Measurements from ENCODE around the gene APEX1.
"Not testable (repeated sequence)": the region's sequence is repeated elsewhere in the genome, so short reads cannot be mapped to it uniquely, and the experiment has no call there.

The APEX1 gene

DNA sequence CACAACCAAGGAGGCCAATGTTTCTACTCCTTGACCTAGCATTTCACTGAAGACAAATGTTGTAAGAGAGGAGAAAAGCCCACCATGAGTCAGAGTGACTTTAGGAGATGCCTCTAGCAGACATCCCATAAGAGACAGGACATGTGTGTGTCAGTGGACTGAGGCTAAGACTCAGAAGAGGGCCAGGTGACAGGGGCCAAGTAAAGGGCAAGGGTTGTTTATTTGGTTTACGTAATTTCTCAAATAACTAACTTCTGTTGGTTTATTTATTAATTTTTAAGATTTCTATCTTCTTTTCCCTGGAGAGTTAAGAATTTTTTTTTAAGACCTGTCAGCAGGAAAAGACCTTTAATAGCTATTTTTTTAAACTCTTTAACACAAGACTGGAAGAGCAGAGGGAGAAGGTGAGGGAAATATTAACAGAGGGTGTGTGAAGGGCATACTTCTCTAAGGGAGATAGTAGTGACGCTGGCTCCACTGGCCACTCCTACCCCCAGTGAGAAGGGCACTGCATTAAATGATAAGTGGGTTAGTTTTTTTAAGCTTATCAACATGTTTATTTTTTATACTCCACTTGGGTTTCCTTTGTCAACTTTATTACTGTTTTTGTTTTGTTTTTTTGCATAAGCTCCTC lies 17.6 kb downstream of the APEX1 start:
- no peak for DNase-seq (ENCODE audit: low read depth)

DNA sequence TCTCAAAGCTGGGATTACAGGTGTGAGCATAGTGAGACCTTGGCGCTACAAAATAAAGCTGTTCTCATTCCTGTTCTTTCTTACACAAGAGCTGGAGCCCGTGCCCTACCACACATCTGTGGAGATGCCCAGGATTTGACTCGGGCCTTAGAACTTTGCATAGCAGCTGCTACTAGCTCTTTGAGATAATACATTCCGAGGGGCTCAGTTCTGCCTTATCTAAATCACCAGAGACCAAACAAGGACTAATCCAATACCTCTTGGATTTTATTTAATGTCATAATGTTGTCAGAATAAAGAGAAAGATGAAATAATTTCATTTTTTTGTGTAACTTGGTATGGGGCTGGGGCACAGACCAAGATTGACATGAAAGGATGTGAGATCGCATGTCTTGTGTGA lies 21.8 kb downstream of the APEX1 start:
- DNase-seq (ENCODE audit: low read depth) = no peak

DNA sequence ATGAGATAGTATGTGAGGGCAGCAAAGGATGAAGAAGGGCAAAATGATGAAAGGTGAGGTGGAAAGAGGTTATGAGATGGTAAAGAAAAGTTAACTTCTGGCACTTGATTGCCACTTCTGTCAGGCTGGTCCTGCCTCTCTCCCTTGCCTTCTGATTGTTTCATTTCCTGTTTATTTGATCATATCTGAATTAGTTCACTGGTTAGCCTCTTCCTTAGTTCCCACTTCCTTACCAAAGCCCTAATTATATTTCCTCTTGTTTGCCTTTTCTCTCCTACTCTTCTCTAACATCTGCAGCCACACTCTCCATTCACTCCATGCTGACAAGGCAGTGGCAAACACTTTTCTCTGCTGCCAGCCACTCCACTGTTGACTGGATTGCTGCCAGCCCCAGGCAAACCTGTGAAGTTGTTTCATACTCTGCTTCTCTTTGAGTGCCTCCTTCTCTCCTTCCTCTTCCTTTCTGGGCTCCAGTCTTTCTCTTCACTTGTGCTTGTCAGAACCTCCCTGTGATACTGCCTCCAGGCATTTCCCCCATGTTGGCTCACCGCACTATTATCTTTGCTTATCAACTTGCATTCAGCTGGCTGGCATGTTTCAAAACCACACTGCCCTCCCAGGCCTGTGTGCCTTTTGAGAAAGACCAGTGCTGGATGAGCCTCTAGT lies 22.3 kb downstream of the APEX1 start:
- DNase-seq (ENCODE audit: low read depth) = no peak

DNA sequence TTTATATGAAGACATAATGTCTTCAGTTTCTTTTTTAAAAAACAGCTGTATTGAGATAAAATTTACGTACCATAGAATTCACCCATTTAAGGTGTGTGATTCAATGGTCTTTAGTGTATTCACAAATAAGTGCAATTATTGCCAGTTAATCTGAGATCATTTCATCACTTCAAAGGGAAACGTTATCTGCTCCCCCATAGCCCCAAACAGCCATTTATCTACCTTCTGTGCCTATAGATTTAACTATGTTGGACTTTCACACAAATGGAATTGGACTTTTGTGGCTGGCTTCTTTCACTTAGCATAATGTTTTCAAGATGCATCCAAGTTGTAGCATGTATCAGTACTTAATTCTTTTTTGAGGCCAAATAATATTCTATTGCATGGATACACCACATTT lies 23.9 kb downstream of the APEX1 start:
- DNase-seq (ENCODE audit: low read depth) = no peak

DNA sequence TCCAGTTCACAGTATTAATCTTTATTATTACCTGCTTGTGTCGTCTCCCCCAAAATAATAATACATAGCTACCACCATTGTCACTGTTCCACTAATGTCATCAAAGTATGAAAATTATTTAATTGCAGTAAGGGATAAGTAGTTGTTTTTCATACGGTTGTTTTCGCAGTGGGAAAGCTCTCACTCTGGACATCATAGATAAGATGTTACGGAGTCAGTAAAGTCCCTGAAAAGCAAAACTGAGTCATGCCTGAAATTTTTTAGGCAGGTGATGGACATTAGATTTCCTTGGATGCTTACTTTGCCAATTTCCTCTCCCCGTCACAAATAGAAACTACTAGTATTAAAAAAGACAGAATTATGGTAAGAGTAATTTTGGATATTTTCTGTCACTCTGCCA lies 27.4 kb downstream of the APEX1 start:
- no peak for DNase-seq (ENCODE audit: low read depth)

DNA sequence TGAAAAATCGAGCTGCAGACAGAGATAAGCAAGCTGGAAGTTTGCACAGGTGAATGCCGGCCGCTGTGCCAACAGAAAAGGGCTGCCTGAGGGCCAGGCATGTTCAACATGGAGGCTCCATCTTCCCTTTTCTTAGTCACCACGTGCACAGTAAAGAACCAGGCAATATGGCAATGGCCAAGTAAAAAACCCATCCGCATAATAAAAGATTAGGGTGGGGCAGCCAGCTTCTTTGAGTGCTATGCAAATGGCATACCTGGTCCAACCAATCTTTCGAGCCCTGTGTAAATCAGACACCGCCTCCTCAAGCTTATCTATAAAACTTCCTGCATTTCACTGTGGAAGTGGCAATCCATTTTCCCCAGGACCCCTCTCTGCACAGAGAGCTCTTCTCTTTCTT lies 30.9 kb downstream of the APEX1 start:
- no peak for DNase-seq (ENCODE audit: low read depth)

DNA sequence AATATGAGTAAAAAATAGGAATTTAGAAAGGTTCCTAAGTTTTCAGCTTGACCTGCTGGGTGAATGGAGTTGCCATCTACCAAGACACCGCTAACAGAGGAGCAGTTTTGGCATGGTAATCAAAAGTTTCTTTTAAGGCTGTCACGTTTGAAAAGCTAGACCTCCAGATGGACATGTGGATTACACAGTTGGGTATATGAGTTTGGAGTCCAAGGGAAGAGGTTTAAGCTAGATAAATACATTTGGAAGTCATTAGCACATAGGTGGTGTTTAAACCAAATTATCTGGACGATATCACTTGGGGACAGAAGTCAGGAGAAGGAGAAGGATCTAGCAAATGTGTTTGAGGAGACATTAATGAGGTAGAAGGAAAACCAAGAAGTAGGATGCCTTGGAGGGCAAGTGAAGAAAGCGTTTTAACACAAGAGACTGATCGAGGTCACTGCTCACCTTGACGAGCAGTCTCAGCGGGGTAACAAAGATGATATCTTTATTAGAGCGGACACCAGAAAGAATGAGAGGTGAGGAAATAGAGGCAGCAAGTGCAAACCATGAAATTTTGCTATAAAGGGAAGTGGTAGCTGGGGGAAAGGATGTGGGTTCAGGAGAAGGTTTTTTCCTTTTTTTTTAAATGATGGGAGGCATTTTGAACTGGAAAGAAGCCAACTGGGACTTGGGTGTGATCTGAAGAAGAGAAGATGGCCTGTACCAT lies 31.8 kb downstream of the APEX1 start:
- DNase-seq (ENCODE audit: low read depth) = no peak

DNA sequence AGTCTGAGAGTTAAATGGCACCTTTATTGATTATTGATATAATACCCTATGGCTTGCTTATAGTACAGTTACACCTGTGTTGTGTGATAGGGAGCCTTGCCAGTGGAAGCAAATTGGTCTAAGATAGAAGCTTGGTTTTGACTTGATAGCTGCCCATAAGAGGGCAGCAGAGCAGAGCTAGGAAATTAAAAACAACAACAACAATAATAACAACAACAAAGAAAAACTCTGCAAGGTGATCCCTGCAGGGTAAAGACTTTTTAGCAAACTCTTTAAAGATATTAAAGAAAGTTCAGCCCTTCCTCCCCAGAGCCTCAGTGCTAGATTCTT lies 32.3 kb downstream of the APEX1 start:
- DNase-seq (ENCODE audit: low read depth) = no peak

DNA sequence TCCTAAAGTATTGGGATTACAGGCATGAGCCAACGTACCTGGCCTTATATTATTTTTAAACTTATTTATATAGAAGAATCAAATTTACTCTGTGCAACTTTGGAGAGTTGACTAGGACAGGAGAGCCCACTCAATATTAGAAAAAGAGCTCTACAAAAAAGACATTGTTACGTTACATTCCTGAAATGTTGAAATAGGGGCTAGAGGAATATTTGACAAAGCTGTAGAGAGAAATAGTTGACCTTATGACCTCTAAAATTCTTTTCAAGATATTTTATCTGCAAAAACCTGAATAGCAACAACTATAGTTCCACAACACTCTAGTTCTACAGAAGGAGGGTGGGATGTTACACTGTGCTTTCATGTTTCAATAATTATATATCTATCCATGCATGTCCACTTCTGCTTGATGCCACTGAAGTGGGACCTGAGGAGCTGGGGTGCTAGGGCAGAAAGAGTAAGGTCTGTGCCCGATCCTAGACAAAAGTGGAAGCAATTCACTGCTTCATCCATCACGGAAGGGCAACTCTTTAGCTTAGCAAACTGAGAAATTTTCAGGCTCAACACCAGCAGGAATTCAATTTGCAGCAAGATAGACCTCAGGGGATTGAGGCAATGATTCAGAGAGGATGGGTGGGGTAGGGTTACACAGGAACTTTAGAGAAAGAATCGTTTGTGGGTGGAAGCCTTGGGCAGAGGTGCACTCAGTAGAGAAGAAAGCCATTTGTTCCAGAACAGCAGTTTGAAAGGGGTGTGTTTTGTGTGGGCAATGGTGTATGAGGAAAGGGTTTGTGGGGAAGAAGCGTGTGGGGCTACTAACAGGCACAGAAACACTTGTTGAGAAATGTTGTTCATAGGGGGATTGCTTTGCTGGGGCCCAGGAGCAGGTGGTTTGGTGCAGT lies 34.3 kb downstream of the APEX1 start:
- no peak for DNase-seq (ENCODE audit: low read depth)

DNA sequence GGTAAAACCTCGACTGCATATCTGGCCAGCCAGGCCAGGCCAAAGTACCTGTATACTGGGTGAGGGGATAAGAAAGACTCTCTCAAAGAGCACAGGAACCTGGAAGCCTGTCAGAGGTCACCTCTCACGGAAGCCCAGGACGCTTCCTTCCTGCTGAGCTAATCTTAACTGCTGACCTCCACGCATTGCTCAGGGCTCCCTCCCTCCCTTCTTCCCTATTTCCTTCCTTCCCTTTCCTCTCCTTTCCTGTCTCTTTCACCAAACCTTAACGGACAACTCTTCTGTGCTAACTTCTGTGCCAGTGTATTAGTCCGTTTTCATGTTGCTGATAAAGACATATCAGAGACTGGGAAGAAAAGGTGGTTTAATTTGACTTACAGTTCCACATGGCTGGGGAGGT lies 35.5 kb downstream of the APEX1 start:
- DNase-seq (ENCODE audit: low read depth) = no peak

DNA sequence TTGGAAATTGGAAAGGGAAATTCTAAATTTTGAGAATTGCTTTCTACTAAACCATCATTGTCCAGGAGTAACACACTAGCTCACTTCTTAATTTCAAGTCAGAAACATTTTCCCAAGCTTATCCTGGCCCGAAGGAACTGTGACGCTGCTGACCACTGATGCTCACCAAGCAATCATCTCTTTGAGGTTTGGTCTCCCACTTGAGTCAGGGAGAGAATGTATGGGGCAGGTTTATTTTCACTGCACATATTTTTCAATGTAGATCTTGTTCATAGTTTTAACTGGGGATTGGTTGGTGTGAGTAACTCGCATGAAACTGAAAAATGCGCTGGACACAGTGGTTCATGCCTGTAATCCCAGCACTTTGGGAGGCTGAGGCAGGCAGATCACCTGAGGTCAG lies 37.5 kb downstream of the APEX1 start:
- DNase-seq (ENCODE audit: low read depth) = no peak

DNA sequence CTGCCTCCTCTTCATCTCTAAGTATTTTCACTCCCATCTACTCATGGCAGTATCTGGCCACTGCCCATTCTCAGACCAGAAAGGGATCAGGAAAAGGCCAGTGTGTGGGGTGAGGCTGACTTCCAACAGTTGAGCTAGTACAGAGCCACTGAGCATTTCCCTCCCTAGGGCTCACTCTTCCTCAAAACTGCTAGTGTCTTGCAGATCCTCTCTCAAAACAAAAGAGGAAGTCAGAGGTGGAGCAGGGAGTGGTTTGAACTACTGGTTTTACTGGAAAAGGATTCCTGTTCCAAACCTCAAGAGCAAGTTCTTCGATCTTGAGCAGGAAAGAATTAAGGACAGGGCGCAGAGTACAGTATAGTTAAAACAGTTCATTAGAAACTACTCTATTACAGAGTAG lies 38.6 kb downstream of the APEX1 start:
- DNase-seq (ENCODE audit: low read depth) = no peak

DNA sequence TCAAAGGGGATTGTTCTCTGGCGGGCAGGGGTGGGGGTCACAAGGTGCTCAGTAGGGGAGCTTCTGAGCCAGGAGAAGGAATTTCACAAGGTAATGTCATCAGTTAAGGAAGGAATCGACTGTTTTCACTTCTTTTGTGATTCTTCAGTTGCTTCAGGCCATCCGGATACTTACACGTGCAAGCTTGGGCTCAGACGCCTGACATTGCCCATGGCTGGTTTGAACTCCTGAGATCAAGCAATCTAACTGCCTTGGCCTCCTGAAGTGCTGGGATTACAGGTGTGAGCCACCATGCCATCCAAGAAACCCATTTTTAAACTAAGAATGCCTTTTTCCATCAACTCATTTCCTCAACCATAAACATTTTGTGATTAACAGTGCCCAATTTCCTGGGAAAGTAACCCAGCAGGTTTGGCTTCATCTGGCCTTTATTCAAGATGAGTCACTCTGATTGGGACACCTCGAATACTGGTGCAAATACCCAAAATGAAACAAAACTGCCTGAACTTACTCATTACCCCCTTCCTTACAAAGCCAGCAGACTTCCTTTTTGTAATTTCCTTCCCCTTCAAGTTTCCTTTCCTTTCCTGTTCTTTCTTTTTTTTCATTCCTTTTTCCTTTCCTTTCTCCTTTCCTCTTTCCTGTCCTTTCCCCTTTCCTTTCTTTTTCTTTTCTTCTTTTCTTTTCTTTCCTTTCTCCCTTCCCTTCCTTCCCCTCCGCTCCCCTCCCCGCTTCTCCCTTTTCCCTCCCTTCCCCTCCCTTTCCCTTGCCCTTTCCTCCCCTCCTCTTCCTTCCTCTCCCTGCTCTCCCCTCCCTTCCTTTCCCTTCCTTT lies 40.1 kb downstream of the APEX1 start:
- no peak for DNase-seq (ENCODE audit: low read depth)

DNA sequence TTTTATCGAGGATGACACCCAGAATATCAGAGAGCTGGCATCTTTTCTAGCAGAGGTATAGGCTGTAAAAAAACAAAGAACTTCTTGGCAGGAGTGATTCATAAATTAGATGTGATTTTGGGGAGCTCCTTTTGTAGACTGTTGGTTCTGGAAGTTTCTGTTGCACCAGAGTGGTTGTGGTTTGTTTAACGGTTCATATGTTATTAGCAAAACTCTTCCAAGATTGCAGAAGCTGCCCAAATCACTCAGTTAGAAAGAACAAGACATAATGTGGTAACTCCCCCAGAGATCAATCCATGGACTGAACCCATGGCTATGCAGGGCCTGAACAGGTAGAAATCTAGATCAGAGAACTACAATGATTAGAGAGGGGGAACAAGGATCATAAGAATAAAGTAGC lies 43.6 kb downstream of the APEX1 start:
- DNase-seq (ENCODE audit: low read depth) = no peak

DNA sequence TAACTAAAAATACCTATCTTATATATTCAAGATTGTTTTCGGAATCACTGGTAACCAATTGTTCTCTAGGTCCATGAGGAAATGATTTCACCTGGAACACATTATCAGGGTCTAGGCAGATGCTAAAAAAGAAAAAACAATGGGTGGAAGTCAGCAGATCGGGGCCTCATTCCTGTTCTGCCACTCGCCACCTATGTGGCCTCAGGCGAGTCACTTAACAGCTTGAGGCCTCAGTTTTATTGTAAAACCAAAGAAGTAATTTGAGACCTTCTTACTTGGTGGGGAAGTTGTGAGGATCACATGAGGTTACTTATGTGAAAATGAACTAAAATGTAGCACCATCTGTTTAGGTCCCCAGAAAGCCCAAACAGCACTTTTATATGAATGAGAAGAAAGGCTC lies 44.1 kb downstream of the APEX1 start:
- DNase-seq (ENCODE audit: low read depth) = no peak

DNA sequence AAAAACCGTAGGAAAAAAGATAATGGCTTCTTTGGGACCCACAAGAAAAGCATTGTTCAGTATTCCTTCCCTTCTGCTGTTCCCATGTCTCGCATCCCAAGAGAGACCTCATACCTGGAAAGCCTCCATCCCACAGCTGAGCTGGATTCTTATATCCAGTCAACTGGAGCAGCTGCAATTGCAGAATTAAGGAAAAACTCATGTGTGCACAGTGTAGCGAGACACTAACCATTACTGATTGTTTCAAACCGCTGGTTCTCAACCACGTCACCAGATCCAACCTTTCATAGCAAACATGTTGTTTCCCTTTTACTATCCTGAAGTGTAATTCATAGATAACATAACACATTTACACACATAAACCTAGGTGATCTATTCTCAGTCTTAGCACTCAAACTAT lies 44.9 kb downstream of the APEX1 start:
- DNase-seq (ENCODE audit: low read depth) = no peak

DNA sequence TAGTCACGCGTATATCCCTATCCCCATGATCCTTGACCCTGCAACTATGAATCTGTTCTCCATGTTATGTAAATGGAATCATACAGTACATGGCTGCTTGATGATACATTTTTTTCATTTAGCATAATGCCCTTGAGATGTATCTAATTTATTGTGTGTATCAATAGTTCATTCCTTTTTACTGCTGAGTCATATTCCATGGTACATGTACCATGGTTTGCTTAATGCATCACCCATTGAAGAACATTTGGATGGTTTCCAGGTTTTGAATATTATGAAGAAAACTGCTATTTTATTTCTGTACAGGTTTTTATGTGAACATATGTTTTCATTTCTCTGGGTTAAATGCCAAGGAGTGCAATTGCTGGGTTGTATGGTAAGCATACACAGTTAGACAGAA lies 46.3 kb downstream of the APEX1 start:
- no peak for DNase-seq (ENCODE audit: low read depth)

DNA sequence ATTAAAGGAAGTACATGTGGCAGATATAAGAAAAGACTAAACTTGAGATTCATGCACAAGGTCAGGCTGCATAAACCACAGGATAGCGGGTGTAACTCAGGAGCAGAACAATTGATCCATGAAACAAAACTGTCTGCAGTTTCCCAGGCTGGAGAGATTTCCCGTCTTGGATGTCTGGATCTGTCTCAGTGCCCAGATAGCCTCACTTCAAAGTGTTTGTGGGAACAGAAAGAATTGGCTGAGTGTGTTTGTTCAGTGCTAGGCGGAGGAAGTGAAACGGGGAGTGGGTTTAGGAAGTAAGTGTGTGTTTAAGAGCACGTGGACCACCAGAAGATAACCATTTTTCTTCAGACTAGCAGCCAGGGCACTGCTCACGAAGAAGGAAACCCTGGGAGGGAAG lies 48.9 kb downstream of the APEX1 start:
- DNase-seq (ENCODE audit: low read depth) = no peak

DNA sequence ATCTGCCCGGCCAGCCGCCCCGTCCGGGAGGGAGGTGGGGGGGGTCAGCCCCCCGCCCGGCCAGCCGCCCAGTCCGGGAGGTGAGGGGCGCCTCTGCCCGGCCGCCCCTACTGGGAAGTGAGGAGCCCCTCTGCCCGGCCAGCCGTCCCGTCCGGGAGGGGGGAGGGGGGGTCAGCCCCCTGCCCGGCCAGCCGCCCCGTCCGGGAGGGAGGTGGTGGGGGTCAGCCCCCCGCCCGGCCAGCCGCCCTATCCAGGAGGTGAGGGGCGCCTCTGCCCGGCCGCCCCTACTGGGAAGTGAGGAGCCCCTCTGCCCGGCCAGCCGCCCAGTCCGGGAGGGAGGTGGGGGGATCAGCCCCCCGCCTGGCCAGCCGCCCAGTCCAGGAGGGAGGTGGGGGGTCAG lies 51.2 kb downstream of the APEX1 start:
- DNase-seq (ENCODE audit: low read depth) = not testable (repeated sequence)

DNA sequence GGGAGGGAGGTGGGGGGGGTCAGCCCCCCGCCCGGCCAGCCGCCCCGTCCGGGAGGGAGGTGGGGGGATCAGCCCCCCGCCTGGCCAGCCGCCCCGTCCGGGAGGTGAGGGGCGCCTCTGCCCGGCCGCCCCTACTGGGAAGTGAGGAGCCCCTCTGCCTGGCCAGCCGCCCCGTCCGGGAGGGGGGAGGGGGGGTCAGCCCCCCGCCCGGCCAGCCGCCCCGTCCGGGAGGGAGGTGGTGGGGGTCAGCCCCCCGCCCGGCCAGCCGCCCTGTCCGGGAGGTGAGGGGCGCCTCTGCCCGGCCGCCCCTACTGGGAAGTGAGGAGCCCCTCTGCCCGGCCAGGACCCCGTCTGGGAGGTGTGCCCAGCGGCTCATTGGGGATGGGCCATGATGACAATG lies 51.7 kb downstream of the APEX1 start:
- DNase-seq (ENCODE audit: low read depth) = not testable (repeated sequence)

All from stimulated activated CD8-positive, alpha-beta memory T cell treated with anti-CD3 and anti-CD28 coated beads, Interleukin-12 subunit alpha, Interleukin-12 subunit beta, amount 100 ng/mL, for 4 hours (primary cell).